NCI-H1930 (cell line): ENCODE data around the gene DNAJA3.

ENCODE experiments used
- DNase-seq, 2 experiments: peaks; one replicate each; lab custom pipeline; 2025; lab: John Stamatoyannopoulos, UW

DNAJA3 gene

GRCh38 chr16:4475880-4476788, 50.5 kb downstream of the DNAJA3 start, which contains the start of gene HMOX2:
HMOX2 (plus strand) TSS chr16:4476398; CDS start chr16:4505525, 29,127 bp downstream.
- peak; percentile 90 to 95 for DNase-seq

DNA sequence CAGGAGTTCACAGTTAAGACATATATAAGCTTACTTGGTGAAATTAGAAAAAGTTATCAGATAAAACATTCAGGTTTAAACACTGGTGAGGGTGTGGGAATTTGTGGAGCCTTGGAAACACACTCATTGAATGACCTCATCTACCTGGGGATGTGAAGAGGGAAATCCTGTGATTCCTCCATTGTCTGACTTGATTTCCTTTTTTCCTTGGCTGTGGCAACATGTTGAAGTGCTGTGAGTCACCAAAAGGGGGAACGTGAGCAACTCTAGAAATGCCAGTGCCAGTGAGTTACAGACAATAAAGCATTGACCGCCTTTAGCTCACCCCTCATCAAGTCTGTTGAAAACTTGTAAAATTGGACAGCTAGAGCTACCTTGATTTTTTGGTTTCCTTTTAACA, 52.3 kb downstream of the DNAJA3 start:
- DNase-seq: no peak

DNA sequence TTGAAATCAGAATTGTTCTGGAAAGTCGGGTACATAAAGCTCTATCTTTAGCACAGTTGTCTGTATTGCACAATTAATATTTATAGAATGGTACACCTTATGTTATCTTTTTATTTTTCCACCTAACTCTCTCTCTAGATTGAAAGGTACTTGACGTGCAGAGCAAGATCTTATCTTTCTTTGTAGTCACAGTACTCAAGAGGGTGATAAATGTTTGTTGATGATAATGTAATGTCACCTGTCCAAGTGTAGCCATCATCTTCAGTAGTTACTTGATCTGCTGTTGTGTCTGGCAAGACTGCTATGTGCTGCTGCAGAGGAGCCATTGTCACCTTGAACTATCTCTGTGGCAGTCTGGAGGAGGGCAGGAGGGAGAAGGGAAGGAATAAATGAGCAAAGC, 55.9 kb downstream of the DNAJA3 start:
- no peak for DNase-seq

- DNase-seq: no peak
Measured at GRCh38 chr16:4481963-4482362, 56.3 kb downstream of the DNAJA3 start.

DNA sequence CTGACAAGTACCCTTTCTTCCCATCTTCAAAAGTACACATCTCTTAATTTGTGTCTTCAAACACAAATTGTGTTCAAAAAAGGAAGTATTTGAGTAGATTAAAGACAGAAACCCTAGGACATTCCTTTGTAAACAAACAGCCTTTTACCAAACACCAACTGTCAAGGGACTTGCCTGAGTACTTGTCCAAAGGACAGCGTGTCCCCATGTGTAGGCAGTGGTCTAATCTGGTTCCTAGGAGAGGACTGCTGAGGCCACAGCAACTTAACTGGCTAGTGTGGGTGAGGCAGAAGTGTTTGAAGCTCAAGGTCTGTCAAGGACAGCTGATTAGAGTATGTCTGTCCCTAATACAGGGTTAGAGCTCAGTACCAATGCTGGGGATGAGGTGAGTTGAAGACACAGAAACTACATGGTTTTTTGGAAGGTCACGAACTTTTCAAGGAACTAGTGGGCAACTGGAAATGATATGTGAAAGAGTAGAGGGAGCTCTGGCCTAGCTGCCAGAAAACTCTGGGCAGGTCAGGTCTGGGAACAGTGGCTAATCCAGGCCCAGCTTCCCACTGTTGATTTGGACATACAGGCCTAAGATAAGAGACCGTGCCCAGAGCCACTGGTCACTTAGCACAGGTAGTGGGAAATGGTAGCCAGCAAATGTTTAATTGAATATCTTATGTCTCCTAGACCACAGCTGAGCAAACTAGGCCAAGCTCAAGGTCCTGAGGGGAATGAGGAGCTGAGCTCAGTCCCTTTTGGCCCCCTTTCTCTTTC, 60.6 kb downstream of the DNAJA3 start:
- DNase-seq: no peak

- no peak for DNase-seq
Measured at GRCh38 chr16:4487955-4488498, 62.4 kb downstream of the DNAJA3 start.

DNA sequence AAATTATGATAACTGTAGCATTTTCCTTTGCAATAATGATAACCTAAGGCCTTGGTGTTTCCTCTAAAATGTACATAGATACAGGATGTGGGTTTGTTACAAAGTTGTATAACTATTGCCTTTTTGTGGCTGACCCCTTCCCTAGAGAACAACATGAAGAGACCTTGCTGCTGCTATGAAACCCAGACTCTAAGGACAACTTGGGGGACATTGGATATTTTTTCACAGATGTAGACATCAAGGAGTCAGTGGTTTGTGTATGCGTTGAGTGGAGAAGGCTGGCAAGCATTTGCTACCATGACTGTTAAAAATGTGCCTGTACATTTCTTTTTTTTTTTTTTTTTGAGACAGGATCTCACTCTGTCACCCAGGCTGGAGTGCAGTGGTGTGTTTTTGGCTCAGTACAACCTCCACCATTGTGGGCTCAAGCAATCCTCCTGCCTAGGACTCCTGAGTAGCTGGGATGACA, 62.9 kb downstream of the DNAJA3 start:
- DNase-seq: no peak

- DNase-seq: no peak
Measured at GRCh38 chr16:4489030-4489429, 63.4 kb downstream of the DNAJA3 start.

GRCh38 chr16:4491898-4492297, 66.2 kb downstream of the DNAJA3 start:
- DNase-seq: no peak

DNA sequence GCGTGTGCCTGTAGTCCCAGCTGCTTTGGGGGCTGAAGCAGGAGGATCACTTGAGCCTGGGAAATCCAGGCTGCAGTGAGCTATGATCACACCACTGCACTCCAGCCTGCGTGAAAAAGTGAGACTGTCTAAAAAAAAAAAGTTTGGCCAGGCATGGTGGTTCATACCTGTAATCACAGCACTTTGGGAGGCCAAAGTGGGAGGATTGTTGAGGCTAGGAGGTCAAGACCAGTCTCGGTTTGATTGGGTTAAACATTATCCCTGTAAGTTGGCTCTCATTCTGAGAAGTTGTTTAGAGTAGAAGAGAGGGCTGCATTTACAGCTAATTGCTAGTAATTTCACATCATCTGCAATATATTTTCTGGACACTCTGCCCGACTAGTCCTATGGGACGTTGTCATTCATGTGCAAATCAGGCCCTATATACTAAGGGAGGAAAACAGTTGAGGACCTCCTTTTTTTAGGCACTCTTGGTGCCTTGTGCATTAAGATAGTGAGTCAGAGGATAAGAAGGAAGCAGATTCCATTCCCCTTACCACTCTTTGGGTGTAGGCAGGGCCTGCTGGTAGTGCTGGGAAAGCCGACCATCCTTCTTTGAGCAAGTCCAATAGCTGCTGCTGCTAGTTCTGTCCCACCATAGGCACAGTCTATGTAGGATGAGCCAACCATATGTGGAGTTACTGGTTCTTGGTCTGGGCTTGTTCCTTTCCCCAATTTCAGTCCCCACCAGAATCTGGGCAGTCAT, 69.2 kb downstream of the DNAJA3 start:
- no peak for DNase-seq

DNA sequence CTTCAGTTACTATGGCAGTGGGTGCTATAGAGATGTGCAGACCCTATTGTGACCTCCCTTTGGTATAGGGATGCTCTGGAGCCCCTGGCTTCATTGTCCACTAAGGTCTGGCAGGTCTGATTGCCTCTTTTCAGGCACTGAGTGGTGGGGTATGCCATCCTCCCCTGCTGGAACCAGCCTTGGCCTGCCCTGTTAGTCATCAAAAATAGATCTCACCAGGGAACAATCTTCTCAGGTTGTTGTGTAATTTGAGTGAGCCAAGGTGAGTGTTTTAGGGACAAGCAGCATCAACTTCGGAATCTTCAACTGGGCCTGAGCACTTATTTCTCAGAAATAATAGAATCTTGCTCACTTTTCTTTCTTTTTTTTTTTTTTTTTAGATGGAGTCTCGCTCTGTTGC, 70.1 kb downstream of the DNAJA3 start:
- DNase-seq: no peak

DNA sequence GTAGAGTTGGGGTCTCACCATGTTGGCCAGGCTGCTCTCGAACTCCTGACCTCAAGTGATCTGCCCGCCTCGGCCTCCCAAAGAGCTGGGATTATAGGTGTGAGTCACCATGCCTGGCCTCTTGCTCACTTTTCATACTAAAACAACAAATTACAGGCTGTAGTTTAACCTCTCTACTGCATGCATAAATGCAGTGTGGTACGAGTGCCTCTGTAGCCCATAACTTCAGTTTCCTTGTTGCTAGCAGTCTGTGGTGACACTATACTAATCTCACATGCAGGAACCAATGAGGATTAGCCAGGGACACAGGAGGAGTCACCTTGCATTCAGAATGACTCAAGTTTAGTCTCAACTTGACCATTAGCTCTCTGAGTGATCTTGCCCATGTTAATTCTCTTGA, 70.6 kb downstream of the DNAJA3 start:
- DNase-seq: no peak

- no peak for DNase-seq
Measured at GRCh38 chr16:4498546-4499195, 73.0 kb downstream of the DNAJA3 start.

- DNase-seq: no peak
Measured at GRCh38 chr16:4499196-4499555, 73.5 kb downstream of the DNAJA3 start.

- DNase-seq: no peak
Measured at GRCh38 chr16:4500272-4500671, 74.6 kb downstream of the DNAJA3 start.

DNA sequence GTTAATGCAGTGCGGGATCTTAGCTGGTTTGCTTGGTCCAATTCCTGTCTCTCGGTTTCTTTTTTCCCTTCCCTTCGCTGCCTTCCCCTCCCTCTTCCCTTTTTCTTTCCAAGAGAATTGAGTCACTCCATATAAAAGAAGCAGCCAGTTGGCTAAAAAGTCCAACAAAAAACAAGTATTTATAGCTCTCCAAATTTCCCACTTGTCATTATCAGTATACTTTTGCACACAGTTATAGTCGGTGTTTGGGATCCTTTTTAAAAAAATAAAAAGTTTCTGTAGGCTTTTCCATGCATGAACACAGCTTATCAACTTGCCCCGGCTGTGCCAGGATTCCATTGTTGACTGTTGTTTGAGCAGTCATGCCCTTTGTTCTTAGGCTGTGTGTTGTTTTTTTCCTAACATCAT, 75.4 kb downstream of the DNAJA3 start:
- no peak for DNase-seq

GRCh38 chr16:4505356-4506147, 79.9 kb downstream of the DNAJA3 start:
- no peak for DNase-seq
